Measurements from ENCODE around the gene CLCN4.
A peak's percentile ranks its signal among the peaks of the same experiment; 100 is the strongest.

The CLCN4 gene

DNA sequence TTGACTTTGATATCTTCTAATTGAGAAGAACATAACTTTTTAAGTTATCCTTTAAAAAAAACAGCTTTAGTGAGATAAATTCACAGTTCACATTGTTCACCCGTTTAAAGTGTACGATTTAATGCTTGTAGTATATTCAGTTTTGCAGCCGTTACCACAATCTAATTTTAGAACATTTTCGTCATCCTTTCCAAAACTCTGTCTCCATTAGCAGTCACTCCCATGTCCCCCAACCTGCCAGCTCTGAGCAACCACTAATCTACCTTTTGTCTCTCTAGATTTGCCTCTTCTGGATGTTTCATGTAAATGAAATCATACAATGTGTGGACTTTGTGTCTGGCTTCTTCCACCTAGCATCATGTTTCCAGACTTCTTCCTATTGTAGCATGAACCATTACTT is 38.6 kb downstream of the CLCN4 start:
- no peak for DNase-seq (ENCODE audit: low read depth, low spot score)

DNA sequence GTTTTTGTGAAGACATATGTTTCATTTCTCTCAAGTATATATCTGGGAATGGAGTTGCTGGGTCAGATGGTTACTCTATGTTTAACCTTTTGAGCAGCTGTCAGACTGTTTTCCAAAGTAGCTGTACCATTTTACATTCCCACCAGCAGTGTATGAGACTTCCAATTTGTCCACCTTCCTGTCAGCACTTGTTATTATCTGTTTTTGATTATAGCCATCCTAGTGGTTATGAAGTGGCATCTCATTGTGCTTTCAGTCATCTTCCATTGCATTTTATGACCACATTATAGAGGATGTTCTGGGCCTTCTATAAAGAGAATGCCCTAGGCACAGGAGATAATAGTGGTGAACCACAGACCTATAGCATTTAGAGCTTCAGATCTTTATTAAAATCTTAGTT is 39.2 kb downstream of the CLCN4 start:
- DNase-seq (ENCODE audit: low read depth, low spot score): no peak

DNA sequence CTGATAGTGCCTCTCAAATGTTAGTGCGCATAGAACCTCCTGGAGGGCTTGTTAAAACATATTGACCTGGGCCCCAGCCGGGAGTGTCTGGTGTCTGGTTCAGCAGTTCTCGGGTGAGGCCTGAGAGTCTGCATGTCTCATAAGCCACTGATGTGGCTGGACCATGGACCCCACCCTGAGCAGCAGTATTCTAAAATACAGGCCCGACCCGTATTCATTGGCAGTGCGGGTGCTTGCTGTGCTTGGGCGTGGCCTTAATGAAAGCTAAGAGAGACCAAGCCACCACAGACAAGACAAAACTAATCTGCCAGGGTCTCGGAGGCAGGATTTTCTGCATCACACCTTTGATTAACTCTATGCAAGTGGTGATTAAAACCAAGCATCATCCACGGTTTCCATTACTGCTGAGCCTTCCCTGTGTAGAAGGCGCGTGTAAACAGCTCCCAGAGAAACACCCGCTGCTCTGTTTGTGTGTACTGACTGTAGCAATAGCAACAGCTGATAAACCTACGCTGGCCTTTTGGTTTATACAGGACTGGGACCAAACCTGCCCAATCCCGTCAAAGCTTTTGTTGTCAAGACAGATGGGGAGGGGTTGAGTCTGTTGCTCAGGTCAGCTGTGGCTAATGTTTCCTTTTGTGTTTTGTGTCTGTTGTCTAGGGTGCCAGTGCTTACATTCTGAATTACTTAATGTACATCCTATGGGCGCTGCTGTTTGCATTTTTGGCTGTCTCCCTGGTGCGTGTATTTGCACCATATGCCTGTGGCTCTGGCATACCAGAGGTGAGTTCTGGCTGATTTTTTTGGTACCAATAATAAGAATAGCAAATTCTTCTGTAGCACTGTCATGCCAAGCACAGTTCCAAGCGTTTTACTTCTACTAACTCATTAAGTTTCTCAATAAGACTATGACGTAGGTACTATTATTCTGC is 40.8 kb downstream of the CLCN4 start:
- no peak for DNase-seq (ENCODE audit: low read depth, low spot score)

DNA sequence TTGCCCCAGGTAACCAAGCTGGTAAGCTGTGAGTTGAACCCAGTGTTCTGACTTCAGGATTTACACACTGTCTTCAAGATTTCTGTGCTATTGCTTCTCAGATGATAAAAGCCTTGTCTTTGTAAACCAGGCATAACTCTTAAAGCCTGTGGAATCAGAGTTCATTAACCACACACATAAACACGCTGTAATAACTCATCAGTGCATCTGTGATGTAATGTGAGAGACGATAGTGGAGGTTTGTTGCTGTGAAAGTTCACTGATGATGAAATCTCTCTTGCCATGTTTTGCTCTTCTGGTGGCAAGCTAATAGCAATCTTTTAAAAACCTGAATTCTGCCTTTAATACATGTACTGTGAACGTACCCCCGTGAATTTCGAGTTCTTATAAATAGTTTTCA is 41.5 kb downstream of the CLCN4 start:
- no peak for DNase-seq (ENCODE audit: low read depth, low spot score)

DNA sequence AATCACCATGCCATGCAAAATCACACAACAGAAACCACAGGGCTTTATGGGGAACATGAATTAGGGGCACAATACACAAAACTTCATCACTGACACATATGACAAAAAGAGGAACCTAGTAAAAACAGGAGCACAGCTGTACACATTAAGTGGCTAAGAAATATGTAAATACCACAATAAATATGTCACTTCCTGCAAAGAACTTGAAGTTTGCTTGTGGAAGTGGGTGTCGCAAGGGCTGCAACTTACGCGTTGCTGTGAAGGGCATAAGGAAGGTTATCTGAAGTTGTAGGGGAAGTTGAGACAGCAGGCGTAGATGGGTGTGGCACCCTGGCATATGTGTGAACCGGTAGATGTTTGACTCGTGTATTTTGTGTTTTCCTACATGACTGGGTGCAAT is 42.4 kb downstream of the CLCN4 start:
- no peak for DNase-seq (ENCODE audit: low read depth, low spot score)

DNA sequence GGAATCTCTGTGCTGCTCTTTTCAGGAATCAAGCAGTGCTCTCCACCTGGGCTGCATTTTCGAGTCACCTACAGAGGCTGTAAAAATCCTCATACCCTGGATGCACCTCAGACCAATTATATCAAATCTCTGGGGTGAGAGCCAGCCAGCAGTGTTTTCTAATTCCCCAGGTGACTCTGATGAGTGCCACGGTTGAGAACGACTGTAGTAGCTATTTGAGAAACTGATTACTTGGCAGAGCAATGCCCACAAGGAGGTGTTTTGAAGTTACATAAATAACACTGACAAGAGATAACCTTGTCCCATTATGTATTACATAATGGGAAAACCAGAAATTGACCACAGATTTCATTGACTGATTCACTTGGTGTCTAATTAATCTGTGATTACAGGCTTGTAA is 46.8 kb downstream of the CLCN4 start:
- DNase-seq (ENCODE audit: low read depth, low spot score): no peak

DNA sequence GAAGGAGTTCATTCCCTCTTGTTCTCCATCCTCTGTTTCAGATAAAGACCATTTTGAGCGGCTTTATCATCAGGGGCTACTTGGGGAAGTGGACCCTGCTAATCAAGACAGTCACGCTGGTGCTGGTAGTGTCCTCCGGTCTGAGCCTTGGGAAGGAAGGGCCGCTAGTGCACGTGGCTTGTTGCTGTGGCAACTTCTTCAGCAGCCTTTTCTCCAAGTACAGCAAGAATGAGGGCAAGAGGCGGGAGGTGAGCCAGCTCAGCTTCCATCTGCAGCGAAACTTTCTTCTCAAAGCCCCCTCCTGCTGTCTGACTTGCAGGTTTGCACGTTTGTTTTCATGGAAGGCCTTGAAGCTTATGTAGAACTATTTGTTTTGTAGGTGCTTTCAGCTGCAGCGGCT is 49.5 kb downstream of the CLCN4 start:
- no peak for DNase-seq (ENCODE audit: low read depth, low spot score)

DNA sequence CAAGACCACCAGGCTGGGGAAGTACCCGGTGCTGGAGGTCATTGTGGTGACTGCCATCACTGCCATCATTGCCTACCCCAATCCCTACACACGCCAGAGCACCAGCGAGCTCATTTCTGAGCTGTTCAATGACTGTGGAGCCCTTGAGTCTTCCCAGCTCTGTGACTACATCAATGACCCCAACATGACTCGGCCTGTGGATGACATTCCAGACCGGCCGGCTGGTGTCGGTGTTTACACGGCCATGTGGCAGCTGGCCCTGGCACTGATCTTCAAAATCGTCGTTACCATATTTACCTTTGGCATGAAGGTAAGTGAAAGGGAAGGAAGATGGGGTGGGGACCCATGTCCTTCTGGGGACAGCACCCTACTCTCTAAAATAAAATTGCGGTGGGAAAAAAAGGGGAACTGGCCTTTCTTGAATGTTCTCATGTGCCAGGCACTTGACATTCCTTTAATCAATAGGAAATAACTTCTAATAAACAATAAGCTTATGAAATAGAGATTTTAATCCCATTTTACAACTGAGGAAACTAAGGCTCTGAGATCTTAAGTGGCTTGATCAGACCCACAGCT is 51.6 kb downstream of the CLCN4 start:
- no peak for DNase-seq (ENCODE audit: low read depth, low spot score)

DNA sequence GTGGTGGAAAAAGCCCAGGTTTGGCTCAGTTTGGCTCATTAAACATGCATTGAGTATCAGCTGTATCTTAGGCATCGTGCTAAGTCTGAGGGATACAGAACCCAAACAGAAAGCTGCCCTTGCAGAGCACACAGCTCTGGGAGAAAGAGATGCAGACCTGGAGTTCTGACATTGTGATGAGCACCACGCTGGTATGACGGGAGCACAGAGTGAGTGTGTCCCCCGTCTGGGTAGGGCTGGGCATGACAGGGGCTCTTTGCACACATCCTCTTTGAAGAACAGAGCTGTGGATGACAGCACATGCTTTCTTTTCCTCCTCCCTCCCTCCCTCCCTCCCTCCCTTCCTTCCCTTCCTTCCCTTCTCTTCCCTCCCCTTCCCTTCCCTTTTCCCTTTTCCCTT is 52.2 kb downstream of the CLCN4 start:
- no peak for DNase-seq (ENCODE audit: low read depth, low spot score)

DNA sequence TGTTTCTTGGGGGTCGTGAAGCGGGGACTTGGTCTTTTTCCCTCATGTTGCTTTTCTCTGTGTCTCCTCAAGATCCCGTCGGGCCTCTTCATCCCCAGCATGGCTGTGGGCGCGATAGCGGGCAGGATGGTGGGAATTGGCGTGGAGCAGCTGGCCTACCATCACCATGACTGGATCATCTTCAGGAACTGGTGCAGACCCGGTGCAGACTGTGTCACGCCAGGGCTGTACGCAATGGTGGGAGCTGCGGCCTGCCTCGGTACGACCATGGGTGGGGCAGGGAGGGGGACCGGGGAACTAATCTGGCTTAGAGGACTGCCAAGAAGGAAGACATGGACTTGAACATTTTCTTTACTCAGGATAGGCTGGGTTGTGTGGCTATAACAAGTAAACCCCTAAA is 55.6 kb downstream of the CLCN4 start:
- no peak for DNase-seq (ENCODE audit: low read depth, low spot score)

DNA sequence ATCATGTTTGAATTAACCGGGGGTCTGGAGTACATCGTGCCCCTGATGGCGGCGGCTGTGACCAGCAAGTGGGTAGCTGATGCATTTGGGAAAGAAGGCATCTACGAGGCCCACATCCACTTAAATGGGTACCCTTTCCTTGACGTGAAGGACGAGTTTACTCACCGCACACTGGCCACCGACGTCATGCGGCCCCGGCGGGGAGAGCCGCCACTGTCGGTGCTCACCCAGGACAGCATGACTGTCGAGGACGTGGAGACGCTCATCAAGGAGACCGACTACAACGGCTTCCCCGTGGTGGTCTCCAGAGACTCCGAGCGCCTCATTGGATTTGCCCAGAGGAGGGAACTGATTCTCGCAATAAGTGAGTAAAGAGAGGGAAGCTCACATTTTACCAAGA is 56.9 kb downstream of the CLCN4 start:
- DNase-seq (ENCODE audit: low read depth, low spot score): no peak

DNA sequence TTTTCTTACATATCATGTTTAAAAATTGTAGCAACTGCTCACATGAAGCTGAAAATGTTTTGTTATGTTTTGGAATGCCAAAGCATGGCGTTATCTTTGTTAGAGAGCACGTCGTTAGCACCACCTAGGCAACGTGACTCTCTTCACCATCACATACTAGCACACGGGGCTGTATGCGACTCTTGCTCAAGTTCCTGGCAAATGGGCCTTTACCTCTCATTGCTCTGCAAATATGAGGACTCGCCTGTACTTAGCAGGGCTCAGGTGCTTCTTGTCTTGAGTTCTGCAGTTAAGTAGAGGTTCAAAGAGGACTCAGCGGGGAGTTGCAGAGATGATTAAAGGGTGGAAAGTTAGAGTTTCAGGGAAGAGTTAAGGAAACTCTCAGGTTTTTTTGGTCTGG is 59.4 kb downstream of the CLCN4 start:
- DNase-seq (ENCODE audit: low read depth, low spot score): no peak

DNA sequence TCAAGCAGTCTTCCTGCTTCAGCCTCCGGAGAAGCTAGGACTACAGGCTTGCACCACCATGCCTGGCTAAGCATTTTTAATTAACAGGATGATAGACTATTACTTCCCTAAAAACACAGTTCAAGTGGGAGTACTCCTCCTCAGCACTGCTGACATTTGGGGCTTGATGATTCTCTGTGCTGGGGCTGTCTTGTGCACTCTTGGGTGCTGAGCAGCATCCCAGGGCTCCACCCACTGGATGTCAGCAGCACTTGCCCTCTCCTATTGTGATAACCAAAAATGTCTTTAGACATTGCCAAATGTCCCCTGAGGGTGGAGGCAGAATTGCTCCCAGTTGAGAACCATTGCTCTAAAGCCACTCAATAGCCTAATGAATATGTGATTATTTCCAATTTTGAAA is 60.4 kb downstream of the CLCN4 start:
- no peak for DNase-seq (ENCODE audit: low read depth, low spot score)

DNA sequence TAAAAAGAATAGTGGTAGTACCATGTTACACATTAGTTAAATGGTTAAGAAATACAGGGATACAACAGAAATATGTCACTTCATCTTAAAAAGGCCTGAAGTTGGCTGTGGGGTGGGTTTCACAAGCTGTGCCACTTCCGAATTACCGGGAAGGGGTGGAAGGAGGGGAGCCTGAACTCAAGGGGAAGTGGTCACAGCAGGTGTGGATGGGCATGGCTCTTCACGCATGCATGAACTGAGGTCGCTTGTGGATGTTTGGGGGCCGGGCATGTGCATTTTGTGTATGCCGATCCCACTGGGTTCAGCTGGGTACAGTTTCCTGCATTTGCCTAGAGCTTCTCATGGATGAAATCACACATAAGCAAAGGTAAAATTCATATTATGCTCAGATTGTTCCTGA is 64.9 kb downstream of the CLCN4 start:
- DNase-seq (ENCODE audit: low read depth, low spot score): no peak

DNA sequence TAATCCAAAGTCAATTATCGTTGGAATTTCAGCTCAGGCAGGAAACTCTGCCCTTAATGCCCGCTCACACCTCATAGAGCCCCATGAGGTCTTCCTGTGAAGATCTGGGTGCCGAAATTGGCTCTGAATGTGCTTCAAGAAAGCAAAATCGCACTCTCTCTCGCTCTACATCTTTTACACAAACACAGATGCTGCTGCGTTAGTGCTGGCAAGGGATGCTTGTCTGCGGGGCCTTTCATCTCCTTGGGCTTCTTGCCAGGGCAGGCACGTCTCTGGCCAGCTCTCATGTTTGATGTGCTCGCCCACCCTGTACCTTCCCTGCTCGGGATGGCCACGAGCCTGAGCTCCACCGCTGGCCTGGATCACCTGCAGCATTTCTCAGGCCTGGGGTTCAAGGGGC is 66.5 kb downstream of the CLCN4 start:
- DNase-seq (ENCODE audit: low read depth, low spot score): no peak

DNA sequence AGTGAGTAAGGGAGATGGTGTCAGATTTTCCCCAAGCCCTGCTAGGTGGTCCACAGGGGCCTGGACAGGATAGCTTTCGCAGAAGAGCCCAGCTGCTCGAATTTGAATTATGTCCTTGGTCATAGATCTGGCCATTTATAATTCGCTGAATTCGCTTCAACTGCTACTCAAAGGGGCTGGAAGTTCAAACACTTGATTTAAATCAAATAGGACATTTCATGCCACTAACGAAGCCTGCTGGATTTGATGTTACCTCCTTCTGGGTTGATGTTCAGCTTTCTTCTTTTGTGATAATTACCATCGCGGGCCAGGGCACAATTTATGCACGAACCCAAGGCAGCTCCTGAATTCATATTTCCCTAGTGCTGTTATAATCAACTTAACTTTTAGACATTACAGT is 67.0 kb downstream of the CLCN4 start:
- no peak for DNase-seq (ENCODE audit: low read depth, low spot score)

DNA sequence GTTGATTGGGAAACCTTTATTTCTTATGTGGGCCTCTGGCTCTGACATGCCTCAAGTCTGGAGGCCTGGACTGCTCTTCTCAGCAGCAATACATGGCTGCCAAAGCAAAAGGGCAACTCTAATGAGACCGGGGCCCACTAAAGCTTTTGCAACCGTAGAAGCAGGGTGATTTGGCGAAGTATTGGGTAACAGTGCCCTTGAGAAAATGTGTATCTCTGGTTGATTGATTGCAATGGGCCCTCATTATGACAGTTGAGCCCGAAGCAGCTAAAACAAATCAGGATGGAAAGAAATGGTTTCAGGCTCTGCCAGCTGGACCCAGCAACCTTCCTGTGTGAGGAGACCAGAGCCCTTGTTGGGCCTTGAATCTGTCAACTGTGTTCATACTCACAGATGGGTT is 73.4 kb downstream of the CLCN4 start:
- DNase-seq (ENCODE audit: low read depth, low spot score): no peak

DNA sequence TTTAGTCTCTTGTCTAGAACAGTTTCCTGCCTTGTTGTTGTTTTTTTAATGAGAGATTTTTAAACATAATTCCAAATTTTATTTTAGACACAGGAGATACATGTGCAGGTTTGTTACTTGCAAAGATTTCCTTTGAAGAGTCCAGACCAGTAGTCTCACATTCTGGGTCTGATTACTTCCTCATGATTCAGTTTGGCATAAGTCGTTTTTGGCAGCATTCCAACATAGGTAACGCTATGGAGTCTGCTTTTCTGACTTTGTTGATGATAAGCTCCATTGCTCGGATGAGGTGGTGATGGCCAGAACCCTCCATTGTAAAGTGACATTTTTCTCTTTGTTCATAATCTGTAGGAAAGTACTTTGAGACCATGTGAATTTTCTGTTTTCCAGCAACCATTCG is 74.7 kb downstream of the CLCN4 start:
- no peak for DNase-seq (ENCODE audit: low read depth, low spot score)

DNA sequence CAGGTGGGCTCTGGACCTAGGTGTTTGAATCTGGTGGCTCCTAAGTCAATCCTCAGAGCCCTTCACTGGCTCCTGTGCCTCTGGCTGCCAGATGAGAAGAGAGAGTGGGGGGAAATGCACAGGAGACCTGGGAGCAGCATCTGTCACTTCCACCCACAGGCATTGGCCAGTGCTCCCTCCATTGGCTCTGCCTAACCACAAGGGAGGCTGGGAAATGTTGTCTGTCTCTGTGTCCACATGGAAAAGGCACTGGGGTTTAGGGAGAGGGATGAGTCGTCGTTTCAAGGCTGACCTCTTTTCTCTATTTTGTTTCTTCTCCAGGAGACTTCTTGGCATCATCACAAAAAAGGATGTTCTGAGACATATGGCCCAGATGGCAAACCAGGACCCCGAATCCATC is 76.4 kb downstream of the CLCN4 start:
- no peak for DNase-seq (ENCODE audit: low read depth, low spot score)

DNA sequence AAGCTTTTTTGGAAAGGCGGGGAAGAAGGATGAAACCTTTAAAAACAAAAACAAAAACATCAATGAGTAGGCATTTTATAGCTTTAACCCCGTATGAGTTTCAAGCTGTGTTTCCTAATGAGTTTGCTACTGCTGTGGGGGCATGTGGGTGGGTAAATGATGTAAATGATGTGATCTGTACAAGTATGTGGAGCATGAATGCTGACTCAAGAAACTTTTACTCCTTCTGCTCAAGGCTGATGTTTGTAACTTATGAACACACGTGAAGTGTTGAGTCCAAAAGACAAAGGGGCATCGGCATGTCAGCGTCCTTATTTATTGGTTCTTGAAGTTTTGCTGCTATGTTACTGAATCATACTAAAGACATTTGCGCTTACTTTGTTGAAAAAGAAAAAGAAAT is 76.9 kb downstream of the CLCN4 start:
- DNase-seq (ENCODE audit: low read depth, low spot score): no peak

DNA sequence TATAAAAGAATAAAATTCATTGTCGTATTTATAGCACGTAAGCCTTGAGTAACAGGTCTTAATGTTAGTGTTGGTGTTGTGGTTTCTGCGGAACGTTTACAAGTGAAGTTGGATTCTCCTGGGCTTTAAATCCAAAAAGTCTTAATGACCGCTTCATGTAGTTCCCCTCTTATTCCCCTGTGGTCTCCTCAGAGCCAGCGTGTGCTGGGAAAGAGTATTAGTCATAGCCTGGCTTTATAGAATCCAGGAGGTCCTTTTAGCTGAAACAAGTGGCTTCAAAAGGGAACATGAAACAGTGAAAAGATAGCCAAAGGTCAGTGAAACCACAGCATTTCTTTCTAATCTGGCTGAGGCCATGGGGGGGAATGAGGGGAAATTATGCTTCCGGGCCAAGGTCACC is 79.1 kb downstream of the CLCN4 start:
- peak; percentile 28 for DNase-seq (ENCODE audit: low read depth, low spot score)

DNA sequence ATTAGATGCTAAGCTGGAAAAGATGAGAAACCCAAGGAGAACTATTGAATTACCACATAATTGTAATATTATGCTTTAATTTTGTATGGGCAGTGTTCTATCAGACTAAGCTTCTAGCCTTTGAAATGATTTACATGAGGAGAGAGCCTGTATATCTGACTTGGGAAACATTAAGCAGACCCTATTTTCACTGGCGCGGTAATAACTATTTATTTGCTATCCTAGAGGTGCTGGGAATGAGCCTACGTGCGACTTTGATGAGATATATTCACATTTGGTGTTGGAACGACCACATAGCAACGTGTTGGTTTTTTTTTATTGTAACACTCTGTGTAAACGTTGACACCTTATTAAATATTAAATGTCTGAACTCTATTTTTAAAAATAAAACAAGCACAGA is 80.5 kb downstream of the CLCN4 start:
- no peak for DNase-seq (ENCODE audit: low read depth, low spot score)

DNA sequence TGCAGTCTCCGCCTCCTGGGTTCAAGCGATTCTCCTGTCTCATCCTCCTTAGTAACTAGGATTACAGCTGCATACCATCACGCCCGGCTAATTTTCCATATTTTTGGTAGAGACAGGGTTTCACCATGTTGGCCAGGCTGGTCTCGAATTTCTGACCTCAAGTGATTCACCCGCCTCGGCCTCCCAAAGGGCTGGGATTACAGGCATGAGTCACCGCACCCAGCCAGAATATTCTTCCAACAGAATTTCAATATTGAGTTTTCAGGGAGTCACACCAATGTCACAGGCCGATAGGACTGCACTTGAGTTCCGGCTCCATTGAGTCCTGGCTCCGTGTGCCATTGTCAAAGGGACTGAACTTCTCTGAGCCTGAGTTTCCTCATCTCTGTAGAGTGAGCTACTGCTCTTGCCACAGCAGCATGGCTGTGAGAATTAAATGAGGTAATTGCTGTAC is 82.9 kb downstream of the CLCN4 start:
- no peak for DNase-seq (ENCODE audit: low read depth, low spot score)

Data from smooth muscle cell of the brain vasculature (primary cell).